GM12872 (cell line): Measurements from ENCODE around the gene DLK1.

Experiments used
- CTCF ChIP-seq: IDR thresholded peaks from 3 replicates; pipeline ENCODE4 v1.5.1; 2011; ENCODE audit warnings: low read depth, mild to moderate bottlenecking, low read length, moderate library complexity; ENCODE audit not compliant: insufficient read depth

Gene DLK1

DNA sequence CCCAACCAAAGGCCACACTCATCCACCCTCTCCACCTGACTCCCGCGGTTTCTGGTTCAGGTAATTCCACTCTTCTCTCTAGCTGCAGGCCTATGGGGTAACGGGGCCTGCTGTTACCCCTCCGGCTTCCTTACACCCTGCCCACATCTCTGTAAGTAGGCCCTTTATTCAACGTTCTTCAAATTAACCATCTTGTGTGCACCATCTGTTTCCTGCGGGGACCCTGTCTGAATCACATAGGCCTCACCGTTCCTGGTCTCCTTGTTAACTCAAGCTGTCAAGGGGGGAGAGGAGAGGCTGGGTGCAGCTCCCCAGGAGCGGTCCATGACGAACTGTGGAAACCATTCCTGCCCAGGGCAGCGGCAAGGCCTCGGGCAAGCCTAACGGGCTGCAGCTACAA, 9.3 kb upstream of the DLK1 start:
- no peak for TF ChIP-seq CTCF

GRCh38 chr14:100719976-100720520, 6.6 kb upstream of the DLK1 start:
- TF ChIP-seq CTCF, result no peak

GRCh38 chr14:100721568-100721967, 5.1 kb upstream of the DLK1 start:
- no peak for TF ChIP-seq CTCF

GRCh38 chr14:100722367-100722766, 4.3 kb upstream of the DLK1 start:
- no peak for TF ChIP-seq CTCF

DNA sequence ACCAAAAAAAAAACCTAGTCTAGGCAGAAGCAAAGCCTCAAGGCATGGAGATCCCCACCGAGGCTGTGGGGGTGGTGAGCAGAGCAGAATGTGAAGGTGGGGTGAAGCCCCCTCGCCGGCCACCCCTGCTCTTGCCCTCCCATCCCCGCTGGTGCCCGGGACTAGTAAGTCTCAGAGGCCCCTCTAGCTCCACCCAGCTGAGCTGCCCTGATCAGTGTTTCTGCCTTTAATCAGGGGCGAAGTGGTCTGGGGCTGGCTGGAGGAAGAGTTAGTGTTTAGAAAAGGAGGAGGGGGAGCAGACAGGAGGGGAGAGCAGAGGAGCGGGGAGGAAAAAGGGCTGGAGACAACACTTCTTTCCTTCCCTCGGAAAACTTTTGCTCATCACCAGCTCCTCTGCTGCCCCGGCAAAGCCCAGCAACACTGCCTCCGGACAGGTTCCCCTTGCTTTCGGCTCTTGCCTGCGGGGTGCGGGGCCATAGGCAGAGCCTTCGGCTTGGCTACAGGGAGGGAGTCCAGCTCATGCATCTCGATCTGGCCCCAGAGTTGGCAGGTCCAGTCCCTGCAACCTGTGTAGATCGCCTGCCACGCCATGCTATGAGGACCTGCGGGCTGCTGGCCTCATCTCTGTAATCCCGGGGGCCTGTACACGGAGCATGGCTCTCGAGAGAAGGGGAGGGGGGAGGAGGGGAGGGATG, 3.4 kb upstream of the DLK1 start:
- no peak for TF ChIP-seq CTCF

DNA sequence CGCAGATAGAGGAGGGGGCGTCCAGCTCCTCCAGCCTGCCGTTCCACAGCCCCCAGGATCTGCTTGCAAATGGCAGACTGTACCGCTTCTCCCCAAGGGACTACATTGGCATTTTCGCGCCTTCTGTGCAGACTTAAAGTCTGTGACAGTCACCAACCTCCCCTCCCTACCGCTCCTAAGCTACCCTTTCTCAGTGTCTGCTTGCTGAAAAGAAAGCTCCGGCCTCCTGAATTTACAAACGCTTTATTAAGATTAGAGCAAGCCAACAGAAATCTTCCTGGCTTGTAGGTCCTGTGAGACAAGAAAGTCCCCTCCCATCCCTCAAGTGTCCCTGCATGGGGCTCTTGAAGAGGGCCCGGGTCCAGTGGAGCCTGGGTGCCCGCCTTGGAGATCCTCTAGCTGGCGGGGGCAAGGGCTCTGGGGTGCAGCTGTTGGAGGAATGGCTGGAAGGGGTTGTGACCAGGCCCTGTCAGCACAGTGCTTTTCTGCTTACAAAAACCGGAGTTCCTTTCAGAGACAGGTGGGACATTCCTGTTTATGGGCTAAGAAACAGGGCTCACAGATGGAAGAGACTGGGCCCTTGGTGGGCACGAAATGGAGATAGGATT, 2.8 kb upstream of the DLK1 start:
- TF ChIP-seq CTCF, result no peak

DNA sequence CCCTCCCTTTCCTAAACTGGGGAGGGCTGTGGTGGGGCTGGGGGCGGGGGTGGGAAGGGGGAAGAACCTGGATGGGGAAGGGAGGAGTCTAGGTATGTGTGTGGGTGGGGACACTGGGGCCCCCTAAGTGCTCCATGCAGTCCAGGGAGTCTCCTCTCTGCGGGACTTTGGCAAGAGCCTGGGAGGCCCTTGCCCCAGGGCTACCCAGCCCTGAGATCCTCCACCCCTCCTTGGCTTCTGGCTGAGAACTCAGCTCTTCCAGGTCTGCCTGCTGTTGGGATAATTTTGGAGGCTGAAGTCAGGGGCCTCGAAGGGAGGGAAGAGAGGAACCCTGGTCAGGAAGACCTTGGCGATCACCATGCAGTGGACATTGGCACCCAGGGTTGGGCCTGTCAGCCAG, 2.2 kb upstream of the DLK1 start:
- no peak for TF ChIP-seq CTCF
